Upper lobe of left lung (tissue), 4 donors: ENCODE data around the gene ARHGAP24.

Experiments
- POLR2A ChIP-seq, 4 donors: fragments of 450-650 bp; IDR thresholded peaks; one replicate each; pipeline ENCODE4 v1.5.1; 2016 to 2017; ENCODE audit warnings: antibody characterized with exemption in 4 of 4, mild to moderate bottlenecking in 2 of 4
- POLR2AphosphoS5 ChIP-seq, 2 donors: sonication (generic); formaldehyde crosslinking; IDR thresholded peaks; one replicate each; pipeline ENCODE4 v1.5.1; 2017; ENCODE audit warnings: antibody characterized with exemption in 2 of 2

DNA sequence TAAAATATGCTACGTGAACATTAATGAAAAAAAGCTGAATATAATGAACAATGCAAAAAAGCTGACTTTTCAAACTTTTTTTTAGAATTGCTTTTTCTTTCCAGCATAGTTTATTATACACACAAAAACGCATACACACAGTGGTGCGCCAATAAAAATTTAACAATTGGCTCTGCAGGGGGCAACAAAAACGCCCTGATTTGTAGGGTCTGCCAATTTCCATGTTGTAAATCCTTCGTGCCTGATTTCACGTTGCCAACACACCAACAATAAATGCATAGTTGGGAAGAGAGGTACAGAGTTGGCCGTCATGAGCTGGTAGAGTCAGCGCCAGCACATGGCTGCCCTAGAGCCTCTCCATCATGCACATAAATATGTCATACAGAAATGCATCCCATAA, 551.8 kb downstream of the ARHGAP24 start:
- TF ChIP-seq POLR2A (IDR thresholded peaks at IDR 0.05) (no peak), POLR2AphosphoS5 (IDR thresholded peaks at IDR 0.05) (no peak)
